ENCODE results near the gene BAZ2B. TPM values are rescaled to one million over a fixed set of nuclear protein-coding genes. Genes with fewer than 3 reads are reported as not detected.

Gene BAZ2B
- polyA plus RNA-seq, 5 donors: 53.2 to 128 (median 104) TPM

DNA sequence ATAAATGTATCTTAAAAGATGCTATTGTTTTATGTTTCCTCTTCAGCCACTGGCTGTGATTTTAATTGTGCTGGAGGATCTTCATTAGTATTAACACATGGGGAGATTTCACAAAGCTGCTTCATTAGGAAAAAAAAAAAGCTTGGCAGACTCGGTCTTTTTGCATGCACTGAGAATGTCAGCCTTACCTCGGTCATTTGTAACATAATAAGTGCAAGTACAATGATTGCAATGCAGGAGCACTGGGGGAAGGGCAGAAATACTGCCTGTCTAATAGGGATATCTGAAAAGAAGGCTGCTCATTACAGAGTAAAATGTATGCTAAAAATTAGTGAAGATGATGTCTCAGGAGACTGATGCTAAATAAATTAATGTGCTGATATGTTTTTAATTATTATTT is 1.3 kb upstream of the BAZ2B start:
- DNase-seq: no peak

DNA sequence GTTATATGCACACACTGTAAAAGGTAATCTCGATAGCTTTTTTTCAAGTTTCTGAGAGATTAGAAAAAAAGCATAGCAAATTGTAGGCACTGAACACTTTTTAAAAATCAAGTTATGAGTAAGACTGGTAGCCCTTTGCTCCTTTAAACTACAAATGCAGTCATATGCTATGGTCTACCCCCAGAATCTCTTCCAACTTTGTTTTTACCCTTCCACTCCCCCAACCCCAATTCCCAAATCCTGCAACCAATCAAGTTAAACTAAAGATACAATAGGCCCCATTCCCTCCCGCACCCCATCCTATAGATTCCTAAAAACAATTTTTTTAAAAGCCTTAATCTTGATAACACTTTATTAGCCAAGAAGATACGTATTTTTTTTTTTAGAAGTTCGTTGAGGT is 752 bp upstream of the BAZ2B start:
- DNase-seq: no peak

DNA sequence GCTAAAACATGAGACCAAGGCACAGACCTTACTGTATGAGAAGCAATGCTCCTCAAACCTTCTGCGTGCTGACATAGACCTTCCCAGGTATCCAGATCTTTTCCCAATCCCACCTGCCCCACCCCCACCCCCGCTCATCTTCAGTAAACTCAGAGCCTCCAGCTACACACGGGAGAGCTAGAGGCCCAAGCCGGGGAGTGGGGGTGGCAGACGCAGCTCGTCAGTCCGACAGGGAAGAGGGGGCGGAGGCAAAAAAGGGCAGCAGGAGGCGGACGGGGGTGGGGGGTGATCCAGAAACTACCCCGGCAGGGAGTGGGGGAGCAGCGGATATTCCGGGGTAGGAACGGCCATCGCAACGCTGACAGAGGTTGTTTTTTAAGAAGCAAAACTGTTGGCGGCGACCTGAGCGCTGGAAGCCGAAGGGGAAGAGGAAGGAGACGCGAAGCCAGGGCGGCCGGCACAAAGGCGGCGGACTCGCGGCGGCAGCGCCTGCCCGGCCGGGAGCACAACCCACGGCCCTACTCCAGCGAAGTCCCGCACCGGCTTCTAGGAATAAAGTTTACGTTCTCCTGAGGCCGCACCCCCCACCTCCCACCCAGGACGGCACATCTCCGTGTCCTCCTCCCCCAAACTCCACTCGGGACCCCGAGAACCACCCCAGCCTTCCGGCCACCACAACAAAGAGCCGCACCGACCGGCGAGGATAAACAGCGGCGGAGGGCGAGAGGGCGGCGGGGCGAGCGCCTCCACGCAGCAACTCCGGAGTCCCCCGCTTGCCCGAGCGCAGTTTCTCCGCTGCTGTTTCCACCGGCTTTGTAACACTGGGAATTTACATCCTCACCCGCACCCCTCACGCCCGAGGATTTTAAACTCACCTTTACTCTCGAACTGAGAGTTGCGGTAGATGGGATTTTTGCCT is 722 bp downstream of the BAZ2B start:
- peak; percentile 94 to 96 for DNase-seq

DNA sequence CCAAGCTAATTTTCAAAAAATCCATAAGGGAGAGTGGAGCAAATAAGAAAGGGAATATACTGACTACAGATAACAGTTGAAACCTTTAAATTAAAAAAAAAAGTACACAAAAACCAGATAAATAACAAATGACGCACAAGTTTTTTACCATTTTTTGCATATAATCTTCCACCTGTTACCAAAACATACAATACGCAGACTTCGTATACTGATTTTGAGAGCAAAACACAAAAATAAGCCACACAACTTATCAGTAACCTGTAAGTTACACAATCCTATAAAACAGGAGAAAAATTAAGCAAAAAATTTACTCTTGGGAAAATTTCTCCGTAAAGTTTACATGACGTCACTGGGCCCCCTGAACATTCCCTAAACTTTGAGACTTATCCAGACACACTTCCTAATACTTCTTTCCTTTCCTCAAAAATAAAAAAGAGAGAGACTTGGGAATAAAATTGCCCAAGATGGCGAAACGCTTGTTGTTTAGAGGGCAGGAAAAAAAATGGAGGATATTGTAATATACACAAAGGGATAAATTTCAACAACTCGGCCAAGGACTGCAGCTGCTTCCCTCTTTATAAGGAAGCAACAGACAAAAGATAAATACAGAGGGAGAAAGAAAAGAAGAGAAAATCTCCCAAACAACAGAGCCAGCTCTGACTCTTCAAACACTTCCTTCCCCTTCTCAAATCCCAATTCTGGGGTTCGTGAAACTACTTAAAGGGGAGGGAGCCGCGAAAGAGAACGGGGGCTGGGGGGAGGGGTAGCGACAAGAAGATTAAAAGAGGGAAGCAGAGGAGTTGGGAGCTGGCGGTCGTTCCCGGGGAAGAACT is 1.6 kb downstream of the BAZ2B start:
- DNase-seq: peak in 1 of 2 donors; percentile 89

DNA sequence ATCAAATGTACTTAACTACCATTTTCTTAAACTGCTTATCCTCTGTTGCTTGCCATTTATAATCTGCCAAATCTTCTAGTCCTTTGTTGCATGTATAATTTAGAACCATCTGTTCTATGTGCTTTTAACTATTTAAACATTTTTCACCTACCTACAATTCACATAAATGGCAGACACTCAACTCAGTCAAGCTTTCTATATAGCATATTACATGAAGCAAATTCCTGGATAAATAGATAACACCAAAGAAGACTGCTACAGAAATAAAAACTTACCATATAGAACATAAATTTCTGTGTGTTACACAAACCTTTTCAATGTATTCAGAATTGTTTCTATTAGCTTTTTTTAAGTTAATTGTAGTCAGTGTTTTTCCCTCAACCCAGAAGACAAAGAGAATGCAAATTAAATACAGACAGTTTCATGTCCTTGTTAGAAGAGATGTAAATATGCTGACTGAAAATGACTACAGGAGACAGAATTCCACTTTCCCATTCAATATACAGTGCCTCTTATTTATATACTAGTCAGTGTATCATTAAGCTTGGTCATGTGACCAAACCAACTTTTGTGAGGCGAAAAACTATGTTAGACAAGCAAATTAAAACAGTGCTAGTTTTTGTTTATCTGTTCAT is 2.6 kb downstream of the BAZ2B start:
- DNase-seq: no peak

GRCh38 chr2:159613091-159613490 is 3.3 kb downstream of the BAZ2B start:
- DNase-seq: no peak

- DNase-seq: peak in 1 of 2 donors; percentile 73
These were observed 4.0 kb downstream of the BAZ2B start for GRCh38 chr2:159612255-159612901.

GRCh38 chr2:159609811-159610549 is 6.4 kb downstream of the BAZ2B start:
- DNase-seq: no peak

DNA sequence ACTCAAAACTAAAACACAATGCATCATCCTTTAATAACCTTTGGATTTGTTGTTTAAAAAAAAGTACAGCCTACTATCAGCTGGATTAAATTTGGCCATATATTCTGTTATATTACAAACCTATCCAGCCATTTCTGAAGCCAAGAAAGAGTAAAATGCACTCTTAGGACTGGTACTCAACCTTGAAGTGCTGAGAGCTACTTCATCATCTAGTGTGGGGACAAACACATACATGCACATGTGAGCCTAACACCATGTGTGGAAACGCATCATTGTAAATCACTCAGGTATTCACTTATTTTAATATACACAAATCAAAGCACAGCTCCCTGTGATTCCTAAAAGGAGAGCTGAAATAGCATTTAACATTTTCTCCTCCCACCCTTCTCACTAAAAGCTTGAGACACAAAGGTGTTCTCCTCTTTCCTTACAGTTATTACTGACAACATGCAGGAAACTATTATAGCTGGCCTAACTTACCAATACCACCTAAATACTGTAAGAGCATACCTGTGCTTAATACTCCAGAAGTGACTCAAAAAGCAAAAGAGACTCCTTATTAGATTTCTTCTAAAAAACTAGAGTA is 7.5 kb downstream of the BAZ2B start:
- DNase-seq: no peak

DNA sequence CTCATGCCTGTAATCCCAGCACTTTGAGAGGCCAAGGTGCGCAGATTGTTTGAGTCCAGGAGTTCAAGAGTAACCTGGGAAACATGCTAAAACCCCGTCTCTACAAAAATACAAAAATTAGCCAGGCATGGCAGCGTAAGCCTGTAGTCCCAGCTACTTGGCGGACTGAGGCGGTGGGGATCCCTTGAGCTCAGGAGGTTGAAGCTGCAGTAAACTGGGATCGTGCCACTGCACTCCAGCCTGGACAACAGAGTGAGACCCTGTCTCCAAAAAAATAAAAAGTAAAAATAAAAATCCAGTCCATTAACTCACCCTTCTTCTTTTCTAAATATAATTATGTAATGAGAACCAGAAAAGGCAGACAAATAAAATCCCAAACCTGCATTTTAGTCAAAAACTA is 8.2 kb downstream of the BAZ2B start:
- no peak for DNase-seq

GRCh38 chr2:159606287-159606686 is 10.1 kb downstream of the BAZ2B start:
- no peak for DNase-seq

DNA sequence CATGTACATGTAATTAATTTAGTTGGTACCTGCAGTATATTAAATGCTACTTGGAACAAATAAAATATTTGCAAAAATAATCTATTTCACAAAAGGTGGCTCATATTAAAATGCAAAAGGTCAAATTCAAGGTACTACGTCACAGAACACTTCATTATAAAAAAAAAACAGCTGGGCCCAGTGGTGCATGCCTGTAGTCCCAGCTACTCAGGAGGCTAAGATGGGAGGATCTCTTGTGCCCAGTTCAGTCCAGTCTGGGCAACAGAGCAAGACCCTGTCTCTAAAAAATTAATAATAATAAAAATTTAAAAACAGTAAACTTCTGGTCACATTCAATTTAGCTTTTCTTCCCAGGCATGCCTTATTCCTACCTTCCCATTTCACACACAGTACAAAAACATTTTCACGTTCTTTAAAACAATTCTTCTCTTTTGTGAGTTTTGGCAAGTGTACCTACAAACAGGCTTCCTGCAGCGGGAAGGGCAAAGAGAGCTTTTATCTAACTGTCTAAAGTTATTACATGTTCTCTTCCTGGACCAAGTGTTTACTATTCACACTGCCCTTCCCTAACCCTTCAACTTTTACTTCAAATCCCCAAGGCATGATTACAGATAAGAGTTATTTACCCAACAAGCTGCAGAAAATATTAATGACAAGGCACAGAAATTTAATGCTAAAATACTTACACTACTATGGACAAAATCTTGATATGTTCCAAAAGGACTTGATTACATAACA is 10.7 kb downstream of the BAZ2B start:
- DNase-seq: no peak

- no peak for DNase-seq
These were observed 12.2 kb downstream of the BAZ2B start for GRCh38 chr2:159604159-159604558.

- no peak for DNase-seq
These were observed 15.6 kb downstream of the BAZ2B start for GRCh38 chr2:159600752-159601151.

- DNase-seq: no peak
These were observed 20.8 kb downstream of the BAZ2B start for GRCh38 chr2:159595410-159596046.

- DNase-seq: no peak
These were observed 23.9 kb downstream of the BAZ2B start for GRCh38 chr2:159592441-159592840.

GRCh38 chr2:159591221-159591620 is 25.1 kb downstream of the BAZ2B start:
- no peak for DNase-seq

DNA sequence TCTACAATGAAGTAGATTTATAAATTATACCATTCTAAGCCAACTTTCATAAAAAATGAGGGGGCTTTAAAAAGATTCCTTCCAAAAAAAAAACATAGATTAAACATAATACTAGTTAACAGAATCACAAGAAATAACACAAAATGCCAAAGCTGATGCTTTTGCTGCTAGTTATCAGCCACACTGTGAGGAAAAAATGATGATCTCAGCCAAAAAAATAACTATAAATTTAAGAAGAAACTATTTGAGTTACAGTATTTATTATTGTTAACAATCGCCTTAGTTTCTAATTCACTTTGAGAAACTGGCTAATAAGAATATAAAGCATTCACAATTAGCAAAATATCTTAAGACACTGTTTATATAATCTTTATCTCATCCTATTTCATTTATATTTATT is 27.1 kb downstream of the BAZ2B start:
- no peak for DNase-seq

DNA sequence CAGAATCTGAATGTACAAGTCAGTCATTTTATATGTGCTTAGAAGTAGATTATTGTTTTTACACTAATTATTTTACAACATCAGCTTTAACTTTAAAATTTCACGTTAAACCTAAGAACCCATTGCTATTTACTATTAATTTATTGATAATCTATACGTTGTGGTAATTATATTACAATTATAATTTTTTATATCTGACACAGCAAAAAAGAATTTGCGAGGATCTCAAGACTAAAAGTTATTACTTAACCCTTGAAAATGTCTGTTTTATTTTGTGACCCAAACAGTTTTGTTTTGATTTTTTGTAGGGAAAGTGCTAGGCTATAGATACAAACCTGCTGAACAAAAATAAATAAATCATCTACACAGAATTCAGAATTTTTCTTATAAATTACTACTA is 30.3 kb downstream of the BAZ2B start:
- no peak for DNase-seq

All from right lung (tissue), 5 donors.